IMR-90 (cell line): ENCODE measurements around the gene CLCN6. TPM values are rescaled to one million over a fixed set of nuclear protein-coding genes. Genes with fewer than 3 reads are reported as not detected.
A peak's percentile ranks its signal among the peaks of the same experiment; 100 is the strongest.

ENCODE experiments used
- ATAC-seq: fragments of 200-7000 bp; cut with Tn5 transposase; 2 replicates; pipeline ENCODE4 v1.9.1; 2020; ENCODE audit warnings: low read depth, mild to moderate bottlenecking, moderate library complexity
- BruUV-seq: library from RNA; stranded (reverse); fragments of 400-500 nt; replicated peaks from 2 replicates; lab custom pipeline; 2021; lab: Mats Ljungman, UMichigan
- CTCF ChIA-PET: fragments of 300-600 bp; formaldehyde crosslinking; extraction: SDS; loops from one replicate; lab custom pipeline; 2021; ENCODE audit warnings: antibody characterized with exemption; lab: Yijun Ruan, JAX
- POLR2A ChIA-PET: fragments of 300-600 bp; sonication (Branson Sonifier 250); formaldehyde crosslinking; loops from one replicate; lab custom pipeline; 2022; ENCODE audit warnings: antibody characterized with exemption; ENCODE audit not compliant: unreplicated experiment; lab: Charles Lee
- DNase-seq: peaks from one replicate; pipeline ENCODE4 v3.0.0; 2013
- H2AFZ ChIP-seq: replicated peaks from 2 replicates; pipeline ENCODE3; 2013; ENCODE audit warnings: low read length, mild to moderate bottlenecking; ENCODE audit not compliant: poor library complexity
- H2AK5ac ChIP-seq: 2 replicates; pipeline ENCODE4 v1.6.1; 2013; ENCODE audit warnings: low read depth, low read length, inconsistent platforms
- H2AK9ac ChIP-seq: replicated peaks from 2 replicates; pipeline ENCODE3; 2013; ENCODE audit warnings: mild to moderate bottlenecking, low read depth, low read length, moderate library complexity; ENCODE audit not compliant: poor library complexity
- H2BK120ac ChIP-seq: 2 replicates; pipeline ENCODE4 v1.6.1; 2013; ENCODE audit warnings: low read depth, low read length, inconsistent platforms
- H2BK15ac ChIP-seq: 3 replicates; pipeline ENCODE4 v1.6.1; 2013; ENCODE audit warnings: low read depth, low read length, inconsistent platforms
- H2BK20ac ChIP-seq: 2 replicates; pipeline ENCODE4 v1.6.1; 2013; ENCODE audit warnings: low read depth, mild to moderate bottlenecking, inconsistent platforms, low read length, moderate library complexity
- H2BK5ac ChIP-seq: 2 replicates; pipeline ENCODE4 v1.6.1; 2013; ENCODE audit warnings: mild to moderate bottlenecking, low read depth, low read length, inconsistent platforms; ENCODE audit not compliant: poor library complexity, severe bottlenecking
- H3K14ac ChIP-seq: replicated peaks from 2 replicates; pipeline ENCODE4 v1.6.1; 2013; ENCODE audit warnings: low read depth, low read length, inconsistent platforms
- H3K18ac ChIP-seq: 2 replicates; pipeline ENCODE4 v1.6.1; 2013; ENCODE audit warnings: low read depth, low read length, control low read depth
- H3K23ac ChIP-seq: 2 replicates; pipeline ENCODE4 v1.6.1; 2013; ENCODE audit warnings: low read depth, low read length, inconsistent platforms
- H3K27ac ChIP-seq: 2 replicates; pipeline ENCODE4 v1.5.1; 2013; ENCODE audit warnings: mild to moderate bottlenecking, control low read depth, low read length; ENCODE audit not compliant: insufficient read depth
- H3K27me3 ChIP-seq: 2 replicates; pipeline ENCODE4 v1.6.1; 2013; ENCODE audit warnings: low read length; ENCODE audit not compliant: control insufficient read depth, insufficient read depth
- H3K36me3 ChIP-seq: 2 replicates; pipeline ENCODE4 v1.6.1; 2013; ENCODE audit warnings: low read length, mixed read lengths; ENCODE audit not compliant: control insufficient read depth, insufficient read depth
- H3K4ac ChIP-seq: 2 replicates; pipeline ENCODE4 v1.6.1; 2013; ENCODE audit warnings: low read depth, low read length, inconsistent platforms
- H3K4me1 ChIP-seq: 2 replicates; pipeline ENCODE4 v1.6.1; 2013; ENCODE audit warnings: low read length, mixed read lengths; ENCODE audit not compliant: control insufficient read depth, insufficient read depth
- H3K4me2 ChIP-seq: 2 replicates; pipeline ENCODE4 v1.6.1; 2013; ENCODE audit warnings: low read depth, mild to moderate bottlenecking, control low read depth, low read length, moderate library complexity
- H3K4me3 ChIP-seq: 2 replicates; pipeline ENCODE4 v1.5.1; 2013; ENCODE audit warnings: low read depth, mild to moderate bottlenecking, control low read depth, low read length, moderate library complexity; ENCODE audit not compliant: insufficient read depth
- H3K56ac ChIP-seq: 2 replicates; pipeline ENCODE4 v1.6.1; 2013; ENCODE audit warnings: low read length, inconsistent platforms; ENCODE audit not compliant: insufficient read depth; ENCODE audit errors: extremely low read depth
- H3K79me1 ChIP-seq, 2 experiments: 2 replicates each; pipeline ENCODE4 v1.6.1; 2013; ENCODE audit warnings: low read length in 2 of 2, inconsistent platforms in 1 of 2, low read depth in 1 of 2
- H3K9ac ChIP-seq: 2 replicates; pipeline ENCODE4 v1.6.1; 2013; ENCODE audit warnings: low read depth, low read length, control low read depth
- H3K9me1 ChIP-seq: 2 replicates; pipeline ENCODE4 v1.6.1; 2013; ENCODE audit warnings: low read length, inconsistent platforms; ENCODE audit not compliant: insufficient read depth
- H3K9me3 ChIP-seq: 2 replicates; pipeline ENCODE4 v1.6.1; 2013; ENCODE audit warnings: low read length; ENCODE audit not compliant: control insufficient read depth, insufficient read depth
- H4K20me1 ChIP-seq: 2 replicates; pipeline ENCODE4 v1.6.1; 2013; ENCODE audit warnings: low read length, inconsistent platforms; ENCODE audit not compliant: insufficient read depth
- H4K5ac ChIP-seq: 2 replicates; pipeline ENCODE4 v1.6.1; 2013; ENCODE audit warnings: mild to moderate bottlenecking, low read depth, low read length, control low read depth
- H4K8ac ChIP-seq, 2 experiments: 2 replicates each; pipeline ENCODE4 v1.6.1; 2013; ENCODE audit warnings: low read depth in 2 of 2, low read length in 2 of 2, control low read depth in 1 of 2, inconsistent platforms in 1 of 2
- H4K91ac ChIP-seq: 2 replicates; pipeline ENCODE4 v1.6.1; 2013; ENCODE audit warnings: low read depth, low read length, inconsistent platforms; ENCODE audit not compliant: insufficient read depth
- MAZ ChIP-seq: IDR thresholded peaks from 2 replicates; pipeline ENCODE4 v1.6.1; 2012; ENCODE audit warnings: low read depth, mild to moderate bottlenecking, low read length, improper control_type of control experiment, moderate library complexity, borderline replicate concordance
- MXI1 ChIP-seq: IDR thresholded peaks from 2 replicates; pipeline ENCODE4 v1.6.1; 2012; ENCODE audit warnings: low read depth, mild to moderate bottlenecking, low read length, moderate library complexity, borderline replicate concordance
- NFE2L2 ChIP-seq: fragments of 150-350 bp; IDR thresholded peaks from 2 replicates; pipeline ENCODE4 v1.6.1; 2016; ENCODE audit warnings: low read depth, mild to moderate bottlenecking, low read length
- WGBS, 2 experiments: methylation state at CpG; one replicate each; pipeline versions ENCODE4 v1.1.5 to v1.1.7; 2013; ENCODE audit warnings: missing lambda C conversion rate in 2 of 2; ENCODE audit not compliant: insufficient read length in 1 of 2; ENCODE audit errors: extremely low coverage in 2 of 2; 5-methylcytosine and 5-hydroxymethylcytosine counted together
- dilution Hi-C: fragments of 300-500 bp; cut with HindIII; formaldehyde crosslinking; loops from one replicate; pipeline ENCODE4 v1.14.3; 2018; ENCODE audit warnings: low sequenced_read_pairs; ENCODE audit not compliant: unreplicated experiment
- in situ Hi-C: fragments of 300-500 bp; cut with MboI; formaldehyde crosslinking; loops from 3 replicates; pipeline ENCODE4 v1.14.3; 2019; ENCODE audit warnings: low sequenced_read_pairs, inconsistent platforms, mixed read lengths
- intact Hi-C: fragments of 100-400 bp; cut with micrococcal nuclease; formaldehyde crosslinking; loops from 2 replicates; pipeline ENCODE4 v1.10.0; 2022
- polyA plus RNA-seq, 3 experiments: library from polyadenylated mRNA; depleted of rRNA; stranded (reverse); fragments of >200 nt; gene quantifications; 2 replicates each; pipeline ENCODE4 v1.2.3, GENCODE V29; 2012; ENCODE audit warnings: low replicate concordance in 1 of 3
- total RNA-seq: library from RNA; depleted of rRNA; stranded (reverse); fragments of >200 nt; gene quantifications from 2 replicates; pipeline ENCODE4 v1.2.3, GENCODE V29; 2012

CLCN6 gene
- total and polyA plus RNA-seq, 2 of the 4 experiments (the other 2 are of a cell fraction) = 4.1 to 10.6 TPM

- no peak overlapping the region for H3K23ac ChIP-seq
- no peaks in the 10 kb centered on the region for H3K79me1 ChIP-seq
- DNase-seq (no peak), ATAC-seq (no peak)
- H4K8ac ChIP-seq = no peak overlapping the region
- H3K9me1 ChIP-seq = 0 out of 2 replicates have a peak, but pooled peaks cover 8% of the 10 kb centered on the region
- no peak overlapping the region for H2BK15ac ChIP-seq
- WGBS, 2 experiments = 8% methylated on average over 2 of the region's 9 CpGs; no CpG with 5 or more reads in 1 of the 2 experiments
- H4K20me1 ChIP-seq = peaks cover 11% of the 10 kb centered on the region; the same call in 1 of the 2 replicates
- no peak overlapping the region for H2AFZ ChIP-seq
- H3K18ac ChIP-seq = no peak overlapping the region
- peaks cover 8% of the 10 kb centered on the region for H3K27me3 ChIP-seq
- no peak overlapping the region for H3K4ac ChIP-seq
- no TSS peak for BruUV-seq
- peaks cover 20% of the 10 kb centered on the region for H3K36me3 ChIP-seq
- no peak overlapping the region for H2BK120ac ChIP-seq
- H3K56ac ChIP-seq = no peak overlapping the region
- no peak overlapping the region for H3K14ac ChIP-seq
- POLR2A ChIA-PET = no interaction called here
- H3K9me3 ChIP-seq = no peaks in the 10 kb centered on the region
- no peak overlapping the region for H4K91ac ChIP-seq
- H2BK20ac ChIP-seq = no peak overlapping the region
- peaks cover 2% of the 10 kb centered on the region; the same call in 1 of the 2 replicates for H3K4me1 ChIP-seq
- no peak overlapping the region for H4K5ac ChIP-seq
- H3K4me2 ChIP-seq = no peak overlapping the region
- TF ChIP-seq MXI1 (no peak), NFE2L2 (no peak), MAZ (0 out of 2 replicates have a peak, but pooled peaks have one; percentile 10)
- no peak overlapping the region for H2AK5ac ChIP-seq
- H3K4me3 ChIP-seq = no peak overlapping the region
- H2AK9ac ChIP-seq = peak overlapping the region; percentile 68
- CTCF ChIA-PET = interaction anchor here (1.5 kb wide), 1 partner anchor 10 kb away, joined by 11 read pairs; no protein-coding TSS in a partner anchor
- H3K27ac ChIP-seq = no peak overlapping the region
- in situ Hi-C loops = no loop called here
- H3K9ac ChIP-seq = no peak overlapping the region
- dilution Hi-C loops = no loop called here
- no peak overlapping the region for H2BK5ac ChIP-seq
- intact Hi-C loops = no loop called here
These were observed 42.3 kb downstream of the CLCN6 start for GRCh38 chr1:11848373-11848700.
